ENCODE data around the gene KMT5B.

The KMT5B gene

DNA sequence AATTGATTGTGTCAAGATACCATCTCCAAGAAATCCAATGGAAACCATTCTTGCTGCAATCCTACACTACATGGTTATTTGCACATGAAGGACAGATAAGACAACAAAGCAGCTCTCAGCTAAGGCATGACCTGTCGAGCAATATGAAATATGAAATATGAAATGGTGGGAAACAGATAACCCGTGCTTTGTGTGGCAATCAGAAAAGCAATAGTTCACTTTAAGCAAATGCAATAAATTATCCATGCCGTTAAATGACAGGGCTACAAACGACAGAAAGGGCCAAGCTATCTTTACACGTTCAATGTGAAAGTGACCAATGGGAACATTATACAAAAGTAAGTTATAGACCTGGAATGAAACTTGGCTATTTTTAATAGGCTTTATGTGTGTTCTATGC is 35.2 kb downstream of the KMT5B start:
- no peak for DNase-seq

DNA sequence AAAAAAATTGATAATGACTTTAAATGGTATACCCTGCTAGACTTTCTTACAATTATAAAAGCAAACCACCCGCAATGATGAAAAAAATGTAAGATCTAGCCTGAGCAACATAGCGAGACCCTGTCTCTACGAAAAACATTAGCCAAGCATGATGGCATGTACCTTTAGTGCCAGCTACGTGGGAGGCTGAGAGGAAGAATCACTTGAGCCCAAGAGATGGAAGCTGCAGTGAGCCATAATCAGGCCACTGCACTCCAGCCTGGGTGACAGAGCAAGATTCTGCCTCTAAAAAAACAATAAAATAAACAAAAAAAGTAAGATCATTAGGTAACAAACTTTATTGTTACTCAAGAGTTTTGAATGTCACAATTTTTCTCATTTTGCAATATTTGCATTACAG is 39.2 kb downstream of the KMT5B start:
- DNase-seq = no peak

DNA sequence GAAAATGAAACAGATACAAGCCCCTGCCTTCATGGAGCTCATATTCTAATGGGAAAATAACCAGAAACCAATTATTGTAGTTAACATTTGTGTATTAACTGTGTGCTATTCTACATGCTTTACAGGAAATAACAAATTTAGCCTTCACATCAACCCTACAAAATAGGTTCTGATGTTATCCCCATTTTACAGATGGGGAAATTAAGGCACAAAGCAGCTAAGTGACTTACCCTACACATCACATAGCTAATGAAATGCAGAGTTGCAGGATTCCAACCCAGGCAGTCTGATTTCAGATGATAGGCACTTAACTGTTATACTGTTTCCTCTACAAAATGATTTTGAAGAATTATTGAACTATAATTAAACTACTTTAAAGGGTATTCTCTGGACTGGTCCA is 43.7 kb downstream of the KMT5B start:
- no peak for DNase-seq

DNA sequence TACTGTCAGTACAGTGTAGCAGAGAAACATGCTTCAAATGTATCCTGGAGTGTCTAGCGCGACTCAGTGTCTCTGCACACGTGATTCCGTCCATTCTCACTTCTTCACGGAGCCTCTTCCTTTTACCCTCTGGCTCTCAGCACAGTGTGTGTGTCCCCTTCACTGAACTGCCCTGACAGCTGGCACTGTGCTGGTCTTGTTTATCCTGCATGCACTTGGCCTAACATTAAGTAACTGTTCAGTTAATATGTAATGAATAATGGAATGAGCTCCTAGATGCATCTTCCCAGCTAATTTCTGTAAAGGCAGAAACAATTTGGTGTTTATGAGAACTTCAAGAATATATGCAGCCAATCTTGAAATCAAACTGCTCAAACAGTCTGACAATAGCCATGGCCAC is 44.4 kb downstream of the KMT5B start:
- no peak for DNase-seq

DNA sequence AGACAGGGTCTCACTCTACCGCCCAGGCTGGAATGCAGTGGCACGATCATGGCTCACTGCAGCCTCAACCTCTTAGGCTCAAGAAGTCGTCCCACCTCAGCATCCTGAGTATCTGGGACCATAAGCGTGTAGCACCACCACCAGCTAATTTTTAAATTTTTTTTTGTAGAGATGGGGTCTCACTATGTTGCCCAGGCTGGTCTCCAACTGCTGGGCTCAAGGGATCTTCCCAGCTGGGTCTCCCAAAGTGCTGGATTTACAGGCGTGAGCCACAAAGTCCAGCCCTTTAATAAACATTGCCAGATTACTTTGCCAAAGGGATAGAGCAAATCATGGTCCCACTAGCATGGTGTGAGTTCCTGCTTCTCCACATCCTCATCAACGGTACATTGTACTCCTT is 45.6 kb downstream of the KMT5B start:
- DNase-seq = no peak

DNA sequence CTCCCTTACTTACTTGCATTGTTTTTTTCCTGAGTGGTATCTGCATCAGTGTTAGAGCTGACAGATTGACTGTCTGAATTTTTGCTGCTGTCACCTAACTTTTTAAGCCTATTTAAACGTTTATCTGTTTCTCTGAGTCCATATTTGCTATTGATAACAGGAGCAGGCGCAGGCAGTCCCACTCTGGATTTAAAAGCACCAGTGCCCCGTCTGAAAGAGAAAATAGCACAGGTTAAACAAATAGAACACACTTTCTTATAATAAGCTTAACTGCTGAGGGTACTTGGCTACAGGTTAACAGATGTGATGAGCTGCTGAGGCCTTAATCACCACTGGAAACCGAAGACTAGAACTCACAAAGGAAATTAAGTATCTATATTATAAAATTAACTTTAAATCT is 46.1 kb downstream of the KMT5B start:
- no peak for DNase-seq

DNA sequence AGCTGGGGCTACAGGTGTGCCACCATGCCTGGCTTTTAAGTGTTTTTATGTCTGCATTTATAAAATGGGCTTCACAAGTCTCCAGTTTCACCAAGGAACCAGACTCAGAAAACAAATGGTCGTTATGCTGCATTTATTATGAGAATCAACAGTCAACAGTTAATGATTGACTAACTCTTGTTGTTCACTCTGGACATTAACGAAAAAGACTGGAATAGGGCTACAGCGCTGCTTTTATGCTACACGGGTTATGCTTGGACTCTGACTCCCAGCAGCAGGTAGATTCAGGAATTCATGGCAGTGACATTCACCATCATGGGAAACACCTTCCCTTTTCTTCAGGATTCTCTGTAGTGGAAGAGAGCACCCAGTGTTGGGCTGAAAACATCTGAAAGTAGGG is 47.5 kb downstream of the KMT5B start:
- no peak for DNase-seq

DNA sequence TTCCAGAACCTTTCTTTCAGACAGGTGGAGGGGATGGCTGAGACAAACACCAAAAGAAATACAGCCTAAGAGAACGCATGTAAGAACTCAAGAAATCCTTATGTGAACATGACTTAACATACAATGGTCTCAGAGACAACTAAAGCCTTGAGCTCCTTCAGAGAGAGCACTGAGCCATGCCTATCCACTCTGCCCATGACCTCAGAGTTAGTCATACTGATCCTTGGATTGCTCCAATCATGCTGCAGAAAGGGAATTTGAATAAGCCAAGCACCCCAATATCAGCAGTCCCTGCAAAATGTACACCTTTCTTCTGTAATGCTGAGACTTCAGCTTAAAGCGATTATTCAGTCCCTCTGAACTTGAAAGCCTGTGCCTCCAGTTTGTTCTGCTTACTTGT is 48.7 kb downstream of the KMT5B start:
- no peak for DNase-seq

DNA sequence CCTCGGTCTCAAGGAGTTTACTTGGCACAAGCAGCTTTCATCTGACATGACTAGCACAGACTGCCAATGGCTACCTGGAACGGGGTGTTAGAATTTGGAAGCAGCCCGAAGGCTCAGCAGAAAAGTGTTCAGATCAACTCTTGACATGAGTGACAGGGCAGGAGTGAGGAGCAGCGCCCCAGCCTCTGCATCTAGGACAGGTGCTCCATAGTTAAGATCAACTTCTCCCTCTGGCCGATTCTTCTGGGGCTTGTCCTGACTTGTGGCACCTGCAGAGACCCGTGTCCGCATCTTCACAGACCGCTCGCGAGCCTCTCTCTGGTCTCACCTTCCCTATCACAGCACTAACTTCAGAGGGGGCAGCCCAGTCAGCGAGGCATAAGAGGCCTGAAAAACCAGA is 49.4 kb downstream of the KMT5B start:
- no peak for DNase-seq

DNA sequence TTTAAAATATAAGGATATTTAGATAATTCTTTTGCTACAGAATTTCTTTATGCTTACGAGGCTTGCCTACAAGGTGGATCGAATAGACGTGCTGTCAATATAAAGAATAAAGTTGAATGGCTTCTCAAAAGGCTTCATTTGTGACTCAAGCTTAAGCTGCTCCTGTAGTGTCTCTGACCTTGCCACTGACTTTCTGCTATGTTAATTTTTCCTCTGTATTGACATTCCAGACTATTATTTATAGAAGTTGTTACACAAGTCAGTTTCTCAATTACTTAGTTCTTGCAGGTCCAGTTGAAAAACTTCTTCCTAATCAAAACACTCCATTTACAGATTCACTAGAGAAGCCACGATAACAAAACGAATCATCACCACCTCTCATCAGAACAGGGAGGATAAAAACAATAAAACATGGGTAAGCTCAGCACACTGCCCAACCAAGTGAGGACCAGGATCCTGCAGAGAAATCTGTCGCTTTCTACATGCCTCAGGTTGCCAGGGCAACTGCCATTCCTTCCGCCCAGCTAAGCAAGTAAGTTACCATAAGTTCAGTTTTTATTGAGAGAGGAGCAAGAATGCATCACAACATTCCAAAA is 52.9 kb downstream of the KMT5B start:
- DNase-seq = no peak

DNA sequence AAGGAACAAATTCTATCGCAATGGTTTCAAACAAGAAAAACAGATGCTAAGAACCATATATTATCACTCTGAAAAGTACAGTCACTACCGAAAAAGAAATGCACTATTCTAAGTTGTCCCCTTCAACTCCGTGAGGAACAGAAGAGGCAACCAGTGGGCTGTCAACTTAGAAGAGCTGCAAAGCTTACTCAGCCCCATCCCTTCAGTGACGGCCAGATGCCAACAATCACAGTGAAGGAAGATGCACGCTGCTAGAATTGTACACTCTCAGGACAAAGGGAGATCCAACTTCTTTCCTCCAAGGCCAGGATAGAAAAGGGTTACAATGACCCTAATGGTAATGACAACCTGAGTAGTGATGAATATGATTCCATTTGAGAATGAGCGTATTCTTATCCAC is 53.4 kb downstream of the KMT5B start:
- no peak for DNase-seq

DNA sequence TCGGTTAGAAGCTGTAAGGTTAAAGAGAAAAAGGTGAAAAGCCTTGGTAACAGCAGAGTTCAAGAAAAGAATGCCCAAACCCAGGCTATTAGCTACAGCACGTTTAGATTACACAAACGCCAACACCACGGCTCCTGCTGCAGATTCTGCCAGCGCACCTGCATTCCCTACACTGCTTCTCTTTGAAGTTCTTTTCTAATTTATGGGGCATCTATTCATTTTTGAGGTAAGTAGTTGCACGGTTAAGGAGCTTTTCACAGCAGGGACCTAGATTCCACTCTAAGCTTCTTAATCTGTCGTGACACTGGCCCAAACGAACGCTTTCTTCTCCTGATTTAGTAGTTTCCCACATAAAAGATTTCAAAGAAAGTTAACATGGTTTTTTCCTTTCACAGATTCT is 53.9 kb downstream of the KMT5B start:
- DNase-seq = no peak

DNA sequence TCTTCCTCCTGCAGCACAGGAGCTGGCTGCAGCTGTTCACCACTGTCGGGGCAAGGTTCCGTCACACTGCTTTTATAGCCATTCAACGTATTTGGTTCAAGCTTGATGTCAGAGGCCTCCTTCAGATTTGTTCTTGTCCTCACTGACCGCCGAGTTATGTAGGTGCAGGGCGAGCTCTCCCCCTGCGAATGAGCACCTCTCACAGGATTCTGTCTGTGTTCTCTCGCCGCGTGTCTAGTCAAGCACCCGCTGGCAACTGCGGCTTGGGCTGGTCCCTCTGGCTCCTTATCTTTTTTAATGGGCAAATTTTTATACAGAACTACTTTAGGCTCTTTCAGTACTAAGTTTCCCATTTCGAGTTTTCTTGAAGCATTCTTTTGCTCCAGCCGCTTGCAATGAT is 54.5 kb downstream of the KMT5B start:
- DNase-seq = no peak

DNA sequence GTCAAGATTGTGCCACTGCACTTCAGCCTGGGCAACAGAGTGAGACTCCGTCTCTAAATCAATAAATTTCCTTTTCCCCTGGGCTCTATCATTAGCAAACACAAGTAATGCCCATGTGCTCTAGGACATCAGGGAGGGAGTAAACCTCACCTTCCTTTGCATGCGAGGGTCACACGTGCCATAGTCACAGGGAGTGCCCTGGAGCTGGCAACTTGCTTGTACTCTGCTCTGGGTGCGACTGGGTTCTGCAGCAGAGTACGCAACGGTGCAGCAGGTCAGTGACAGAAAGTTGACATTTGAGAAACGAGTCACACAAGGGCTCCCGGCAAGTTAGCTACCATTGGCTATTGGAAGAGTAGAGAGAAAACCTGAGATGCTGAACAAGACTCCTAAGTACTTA is 59.4 kb downstream of the KMT5B start:
- DNase-seq = no peak

DNA sequence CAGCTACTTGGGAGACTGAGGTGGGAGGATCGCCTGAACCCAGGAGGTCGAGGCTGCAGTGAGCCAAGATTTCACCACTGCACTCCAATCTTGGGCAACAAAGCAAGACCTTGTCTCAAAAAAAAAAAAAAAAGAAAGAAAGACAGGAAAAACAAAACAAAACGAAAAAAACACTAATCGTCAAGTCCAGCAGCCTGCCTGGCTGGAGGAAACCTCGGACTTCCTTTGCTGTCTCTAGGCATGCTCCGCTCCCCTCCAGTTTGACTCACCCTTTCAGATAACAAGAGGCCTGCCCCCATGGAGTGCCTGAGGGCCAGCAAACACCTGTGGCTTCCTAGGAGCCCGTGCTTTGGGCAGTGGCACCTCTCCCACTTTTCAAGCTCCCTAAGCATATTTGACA is 63.1 kb downstream of the KMT5B start:
- DNase-seq = no peak

DNA sequence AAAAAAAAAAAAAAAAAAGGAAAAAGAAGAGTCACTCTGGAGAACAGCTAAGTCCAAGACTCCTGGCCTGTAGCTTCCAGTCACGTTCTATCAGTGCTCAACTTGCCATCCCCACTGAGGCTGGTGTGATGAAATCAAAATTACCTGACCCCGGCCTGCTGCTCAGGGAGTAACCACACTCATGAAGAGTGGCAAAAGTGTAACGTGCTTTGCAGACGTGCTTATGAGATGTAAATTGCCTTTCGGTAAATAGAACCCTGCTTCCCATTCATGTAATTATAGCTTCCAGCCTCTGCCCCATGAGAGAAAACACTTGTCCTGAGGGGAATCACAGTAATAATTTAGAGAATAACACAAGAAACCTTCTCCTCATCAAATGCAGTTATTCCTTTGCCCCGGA is 63.7 kb downstream of the KMT5B start:
- no peak for DNase-seq

DNA sequence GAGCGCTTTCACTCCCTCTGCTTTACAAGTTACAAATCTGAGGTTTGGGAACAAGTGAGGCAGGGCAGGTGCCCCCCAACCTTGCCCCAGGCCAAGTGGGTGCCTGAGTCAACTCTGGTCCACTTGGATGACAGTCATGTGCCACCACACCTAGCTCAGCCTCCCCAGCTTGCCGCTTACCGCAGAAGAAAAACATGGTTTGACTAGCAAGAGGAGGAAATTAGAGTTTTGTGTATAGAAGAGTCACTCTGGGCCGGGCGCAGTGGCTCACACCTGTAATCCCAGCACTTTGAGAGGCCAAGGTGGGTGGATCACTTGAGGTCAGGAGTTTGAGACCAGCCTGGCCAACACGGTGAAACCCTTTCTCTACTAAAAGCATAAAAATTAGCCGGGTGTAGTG is 64.2 kb downstream of the KMT5B start:
- DNase-seq = no peak

DNA sequence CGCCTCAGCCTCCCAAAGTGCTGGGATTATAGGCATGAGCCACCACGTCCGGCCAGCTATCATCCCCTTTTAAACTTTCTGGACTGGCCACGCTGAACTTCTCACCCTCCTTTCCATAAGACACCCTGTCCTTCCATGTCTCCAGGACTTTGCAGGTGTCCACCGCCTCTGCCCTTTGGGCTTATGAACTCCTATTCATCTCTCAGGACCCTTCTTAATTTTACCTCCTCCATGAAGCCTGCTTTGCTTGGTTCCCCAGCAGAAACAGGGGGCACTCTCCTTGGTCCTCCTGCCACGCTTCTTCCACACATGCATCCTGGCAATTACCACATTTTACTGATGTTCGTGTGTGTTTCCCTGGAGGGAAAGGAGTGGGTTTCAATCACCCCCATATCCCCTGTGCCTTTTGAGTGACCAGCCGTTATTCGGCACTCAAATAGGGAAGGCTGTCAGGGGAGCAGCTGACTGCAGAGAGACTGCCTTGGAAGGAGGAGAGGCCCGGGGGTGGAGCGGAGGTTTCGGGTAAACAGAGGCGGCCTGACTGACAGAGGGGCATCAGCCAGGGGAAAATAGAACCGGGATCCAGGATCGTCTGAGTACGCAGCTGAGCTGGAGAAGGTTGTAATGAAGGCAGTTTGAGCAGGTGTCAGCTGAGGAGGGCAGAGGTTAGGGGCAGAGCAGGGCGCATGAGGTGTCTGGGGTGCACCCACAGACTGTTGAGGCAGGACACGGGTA is 64.9 kb downstream of the KMT5B start:
- DNase-seq = no peak

DNA sequence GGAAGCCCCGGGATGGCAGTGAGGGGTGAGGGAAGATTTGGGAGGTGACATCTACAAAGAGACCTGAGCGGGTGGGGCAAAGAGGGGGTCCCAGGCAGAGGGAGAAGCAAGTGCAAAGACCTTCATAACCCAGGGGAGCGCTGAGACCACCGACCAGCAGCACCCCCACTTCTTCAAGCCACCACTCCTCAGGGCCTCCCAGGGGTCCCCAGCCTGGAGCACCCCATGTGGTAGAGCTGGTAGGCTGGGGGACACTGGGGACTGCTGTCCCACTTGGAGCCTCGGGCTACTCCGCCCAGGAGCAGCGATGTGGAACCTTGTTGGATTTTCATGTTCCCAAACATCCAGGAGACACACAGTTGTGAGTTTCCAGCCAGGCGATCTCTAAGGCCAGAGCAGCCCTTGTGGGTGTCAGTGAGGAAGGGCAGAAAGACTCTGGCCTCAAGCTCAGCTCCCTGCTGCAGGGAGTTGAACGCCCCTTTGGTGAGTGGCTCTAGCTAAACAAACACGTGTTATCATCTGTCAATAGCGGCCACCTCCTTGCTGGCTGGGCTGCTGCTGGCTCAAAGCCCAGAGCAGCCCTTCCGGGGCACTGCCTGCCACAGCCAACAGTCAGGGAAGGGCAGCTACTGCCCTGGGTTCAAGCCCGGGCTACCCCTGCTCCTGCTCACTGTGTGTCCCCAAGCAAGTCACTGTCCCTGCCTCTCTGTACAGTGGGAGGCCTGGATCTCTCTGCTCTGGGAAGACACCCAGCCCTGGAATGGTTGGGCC is 66.2 kb downstream of the KMT5B start:
- DNase-seq = no peak

DNA sequence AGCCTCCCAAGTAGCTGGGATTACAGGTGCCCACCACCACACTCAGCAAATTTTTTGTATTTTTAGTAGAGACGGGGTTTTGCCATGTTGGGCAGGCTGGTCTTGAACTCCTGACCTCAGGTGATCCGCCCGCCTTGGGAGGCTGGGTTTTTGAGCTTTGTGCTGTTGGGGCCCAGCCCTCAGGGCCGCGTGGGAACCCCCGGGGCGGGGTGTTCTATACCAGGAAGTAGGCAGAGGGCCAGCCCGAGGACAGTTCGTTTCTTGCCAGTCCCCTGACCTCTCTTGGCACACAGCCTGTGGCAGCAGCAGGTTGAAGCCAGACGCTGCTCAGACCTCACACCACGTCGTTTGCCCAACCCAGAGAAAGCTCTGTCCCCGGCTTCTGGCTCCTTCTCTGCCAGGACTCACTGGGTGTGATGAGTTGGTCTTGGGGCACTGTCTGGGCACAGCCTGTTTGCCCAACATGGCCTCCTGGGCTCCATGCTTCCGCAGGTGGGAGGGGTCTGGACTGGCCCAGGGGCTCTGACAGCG is 67.0 kb downstream of the KMT5B start:
- DNase-seq = no peak

DNA sequence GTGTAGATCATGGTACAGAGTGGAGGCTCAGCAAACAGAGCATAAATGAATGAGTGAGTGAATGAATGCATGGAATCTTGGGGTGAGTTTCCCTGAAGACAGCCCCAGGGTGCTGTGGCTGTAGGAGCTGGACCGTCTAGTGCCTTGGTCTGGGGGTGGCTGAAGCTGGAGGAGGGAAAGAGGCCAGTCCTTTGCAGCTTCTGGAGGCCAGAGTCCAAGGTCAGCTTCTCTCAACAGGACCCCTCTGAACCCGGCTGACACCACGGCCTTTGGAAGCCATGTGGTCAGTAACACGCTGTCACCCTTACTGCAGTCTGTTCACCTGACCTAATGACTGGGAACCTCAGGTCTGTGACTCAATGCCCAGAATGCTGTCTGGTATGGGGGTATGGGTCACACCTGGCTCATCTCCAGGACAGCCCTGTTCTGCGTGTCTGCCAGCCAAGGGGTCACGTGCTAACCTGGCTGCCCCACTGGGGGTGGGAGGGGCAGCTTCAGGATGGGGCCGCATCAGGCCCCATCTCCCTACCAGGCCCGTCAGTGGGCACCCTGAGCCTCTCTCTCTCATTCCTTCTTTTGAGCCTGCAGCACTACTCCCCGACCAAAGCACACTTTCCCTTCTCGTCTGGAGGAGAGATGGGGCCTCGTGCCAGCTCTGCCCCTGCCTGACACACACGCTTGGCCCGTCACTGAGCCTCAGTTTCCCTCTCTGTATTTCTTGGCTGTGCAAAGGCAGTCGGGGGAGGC is 67.8 kb downstream of the KMT5B start:
- DNase-seq = no peak

DNA sequence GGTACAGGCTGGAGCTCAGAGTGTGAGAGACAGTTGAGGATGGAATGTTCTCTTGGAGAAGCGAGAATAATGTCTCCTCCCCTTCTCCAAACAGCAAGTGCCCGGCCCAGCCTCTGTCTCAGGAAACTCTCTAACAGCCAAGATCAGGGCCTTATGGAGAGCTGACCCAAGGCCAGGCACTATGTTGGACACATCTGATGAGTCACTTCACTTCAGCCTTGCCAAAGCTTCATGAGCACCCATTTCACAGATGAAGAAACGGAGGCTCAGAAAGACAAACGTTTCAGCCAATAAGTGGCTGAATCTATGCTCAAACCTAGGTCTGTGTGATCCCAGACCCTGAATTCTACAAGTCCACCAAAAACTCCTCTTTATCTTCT is 69.8 kb downstream of the KMT5B start:
- no peak for DNase-seq
